Muscle of leg (tissue), 11 donors: ENCODE data around the gene FAM43A. TPM values are rescaled to one million over a fixed set of nuclear protein-coding genes. Genes with fewer than 3 reads are reported as not detected.

ENCODE experiments used
- DNase-seq: peaks from one replicate; pipeline ENCODE4 v3.0.0; 2013
- H3K27ac ChIP-seq: one replicate; pipeline ENCODE4 v1.5.1; 2013; ENCODE audit warnings: mild to moderate bottlenecking, low read length, control low read depth
- H3K27me3 ChIP-seq: one replicate; pipeline ENCODE4 v1.6.1; 2013; ENCODE audit warnings: low read length; ENCODE audit not compliant: control insufficient read depth, insufficient read depth
- H3K36me3 ChIP-seq: one replicate; pipeline ENCODE4 v1.6.1; 2013; ENCODE audit warnings: low read length; ENCODE audit not compliant: control insufficient read depth, insufficient read depth
- H3K4me1 ChIP-seq: one replicate; pipeline ENCODE4 v1.6.1; 2013; ENCODE audit warnings: low read length; ENCODE audit not compliant: control insufficient read depth, insufficient read depth
- H3K4me3 ChIP-seq: one replicate; pipeline ENCODE4 v1.5.1; 2013; ENCODE audit warnings: low read length, control low read depth
- H3K9me3 ChIP-seq: replicated peaks from 2 replicates; pipeline ENCODE4 v1.6.1; 2013; ENCODE audit warnings: low read depth, low read length; ENCODE audit not compliant: control insufficient read depth
- WGBS: methylation state at CpG from one replicate; pipeline ENCODE4 v1.1.5; 2013; ENCODE audit warnings: missing lambda C conversion rate; ENCODE audit not compliant: insufficient coverage; 5-methylcytosine and 5-hydroxymethylcytosine counted together
- polyA plus RNA-seq, 8 donors: library from polyadenylated mRNA; unstranded; fragments of 120-200 nt; gene quantifications; one replicate each; pipeline versions ENCODE4 v1.2.1 to v1.2.3, GENCODE V29; 2013; ENCODE audit warnings: inconsistent platforms in 1 of 8, low replicate concordance in 1 of 8; ENCODE audit not compliant: insufficient read length in 8 of 8, insufficient read depth in 1 of 8
- total RNA-seq: library from RNA; stranded (reverse); fragments of 120-200 nt; gene quantifications from one replicate; pipeline ENCODE4 v1.2.4, GENCODE V29; 2013

FAM43A gene
- total and polyA plus RNA-seq, 9 donors = 13.8 to 31.7 (median 23.3) TPM

DNA sequence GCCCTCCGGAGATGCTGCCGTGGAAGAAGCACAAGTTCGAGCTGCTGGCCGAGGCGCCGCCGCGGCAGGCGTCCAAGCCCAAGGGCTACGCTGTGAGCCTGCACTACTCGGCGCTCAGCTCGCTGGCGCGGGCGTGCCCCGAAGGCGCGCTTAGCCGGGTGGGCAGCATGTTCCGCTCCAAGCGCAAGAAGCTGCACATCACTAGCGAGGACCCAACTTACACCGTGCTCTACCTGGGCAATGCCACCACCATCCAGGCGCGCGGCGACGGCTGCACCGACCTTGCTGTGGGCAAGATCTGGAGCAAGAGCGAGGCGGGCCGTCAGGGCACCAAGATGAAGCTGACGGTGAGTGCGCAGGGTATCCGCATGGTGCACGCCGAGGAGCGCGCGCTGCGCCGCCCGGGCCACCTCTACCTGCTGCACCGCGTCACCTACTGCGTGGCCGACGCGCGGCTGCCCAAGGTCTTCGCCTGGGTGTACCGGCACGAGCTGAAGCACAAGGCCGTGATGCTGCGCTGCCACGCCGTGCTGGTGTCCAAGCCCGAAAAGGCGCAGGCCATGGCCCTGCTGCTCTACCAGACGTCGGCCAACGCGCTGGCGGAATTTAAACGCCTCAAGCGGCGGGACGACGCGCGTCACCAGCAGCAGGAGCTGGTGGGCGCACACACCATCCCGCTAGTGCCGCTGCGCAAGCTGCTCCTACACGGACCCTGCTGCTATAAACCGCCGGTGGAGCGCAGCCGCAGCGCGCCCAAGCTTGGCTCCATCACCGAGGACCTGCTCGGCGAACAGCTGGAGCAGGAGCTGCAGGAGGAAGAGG is 1.3 kb downstream of the FAM43A start:
- Histone ChIP-seq H3K4me3 (peak overlapping the region; percentile 70), H3K36me3 (peaks cover 3% of the 10 kb centered on the region), H3K27ac (peak overlapping the region; percentile 74), H3K4me1 (peaks cover 53% of the 10 kb centered on the region), H3K27me3 (peaks cover 18% of the 10 kb centered on the region), H3K9me3 (no peaks in the 10 kb centered on the region)
- under 1% methylated on average over 86 of the region's 86 CpGs for WGBS
- DNase-seq = peak; percentile 76

DNA sequence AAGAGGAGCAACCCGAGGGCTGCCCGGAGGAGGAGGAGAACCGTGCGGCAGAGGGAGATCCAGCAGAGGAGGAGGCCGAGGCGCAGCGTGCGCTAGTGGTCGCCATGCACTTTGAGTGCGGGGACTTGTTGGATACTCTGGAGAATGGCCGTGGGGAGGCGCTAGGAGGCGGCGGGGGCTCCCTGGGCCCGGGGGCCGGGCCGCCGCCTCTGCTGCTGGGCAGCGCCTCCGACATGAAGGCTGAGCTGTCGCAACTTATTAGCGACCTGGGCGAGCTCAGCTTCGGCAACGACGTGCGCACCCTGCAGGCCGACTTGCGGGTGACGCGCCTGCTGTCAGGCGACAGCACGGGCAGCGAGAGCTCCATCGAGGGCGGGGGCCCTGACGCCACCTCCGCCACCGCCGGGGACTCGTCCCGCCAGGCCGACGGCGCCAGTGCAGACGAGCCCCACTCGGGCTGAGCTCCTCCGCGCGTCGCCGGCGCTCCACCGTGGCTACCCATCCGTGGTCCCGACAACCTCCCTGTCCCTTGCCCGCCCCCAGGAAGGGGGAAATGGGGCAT is 2.0 kb downstream of the FAM43A start:
- Histone ChIP-seq H3K4me3 (peak overlapping the region; percentile 70), H3K27ac (peak overlapping the region; percentile 74), H3K4me1 (peaks cover 53% of the 10 kb centered on the region), H3K36me3 (peaks cover 3% of the 10 kb centered on the region), H3K27me3 (peaks cover 18% of the 10 kb centered on the region), H3K9me3 (no peaks in the 10 kb centered on the region)
- peak; percentile 65 for DNase-seq
- WGBS = under 1% methylated on average over 56 of the region's 57 CpGs

DNA sequence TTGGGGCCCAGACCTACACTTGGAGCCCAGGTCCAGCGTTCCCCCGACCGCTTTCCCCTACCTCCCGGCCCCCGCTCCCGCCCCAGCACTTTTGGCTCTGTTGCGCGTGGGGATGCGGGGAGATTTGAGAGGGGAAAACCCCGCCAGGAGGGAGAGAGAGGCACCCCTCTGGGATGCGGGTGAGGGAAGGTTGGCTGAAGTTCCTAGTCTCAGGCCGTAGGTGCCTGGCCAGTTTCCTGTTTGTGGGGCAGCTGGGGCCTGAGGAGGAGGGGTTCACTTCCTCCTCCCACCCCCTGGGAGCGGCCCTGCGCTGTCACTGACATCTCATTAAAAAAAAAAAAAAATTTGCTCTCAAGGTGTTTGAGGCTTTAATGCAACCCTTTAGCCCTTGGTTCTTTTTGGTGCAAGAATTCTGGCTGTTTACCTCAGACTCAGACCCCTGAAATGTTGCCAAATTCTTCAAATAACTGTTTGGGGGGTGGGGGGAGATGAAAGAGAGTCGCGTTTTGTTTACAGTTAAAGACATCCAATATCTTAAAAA is 2.6 kb downstream of the FAM43A start:
- DNase-seq = peak; percentile 39
- Histone ChIP-seq H3K36me3 (peaks cover 3% of the 10 kb centered on the region), H3K27me3 (peaks cover 18% of the 10 kb centered on the region), H3K4me3 (peak overlapping the region; percentile 70), H3K27ac (peak overlapping the region; percentile 74), H3K4me1 (peaks cover 48% of the 10 kb centered on the region), H3K9me3 (no peaks in the 10 kb centered on the region)
- no CpG with 5 or more reads among the region's 16 CpGs for whole genome bisulfite sequencing

GRCh38 chr3:194688946-194689345 is 3.3 kb downstream of the FAM43A start:
- DNase-seq = no peak
- Histone ChIP-seq H3K4me3 (peak overlapping the region; percentile 70), H3K4me1 (peaks cover 48% of the 10 kb centered on the region), H3K27me3 (peaks cover 18% of the 10 kb centered on the region), H3K36me3 (peaks cover 3% of the 10 kb centered on the region), H3K9me3 (no peaks in the 10 kb centered on the region), H3K27ac (peak overlapping the region; percentile 74)
- WGBS = 32% methylated on average over 4 of the region's 6 CpGs

GRCh38 chr3:194689493-194689944 is 3.8 kb downstream of the FAM43A start:
- peaks cover 18% of the 10 kb centered on the region for H3K27me3 ChIP-seq
- no CpG with 5 or more reads among the region's 9 CpGs for WGBS
- peaks cover 48% of the 10 kb centered on the region for H3K4me1 ChIP-seq
- peak overlapping the region; percentile 74 for H3K27ac ChIP-seq
- H3K4me3 ChIP-seq = peak overlapping the region; percentile 70
- peaks cover 3% of the 10 kb centered on the region for H3K36me3 ChIP-seq
- peak; percentile 93 for DNase-seq
- H3K9me3 ChIP-seq = no peaks in the 10 kb centered on the region

- H3K4me1 ChIP-seq = peaks cover 45% of the 10 kb centered on the region
- peak; percentile 60 for DNase-seq
Observed at GRCh38 chr3:194690501-194691372, 5.1 kb downstream of the FAM43A start.

GRCh38 chr3:194691481-194692283 is 6.0 kb downstream of the FAM43A start:
- Histone ChIP-seq H3K9me3 (no peaks in the 10 kb centered on the region), H3K4me1 (peaks cover 40% of the 10 kb centered on the region), H3K27me3 (peaks cover 13% of the 10 kb centered on the region), H3K27ac (peak overlapping the region; percentile 7), H3K4me3 (no peak overlapping the region), H3K36me3 (peaks cover 3% of the 10 kb centered on the region)
- WGBS = 25% methylated on average over 4 of the region's 15 CpGs
- DNase-seq = peak; percentile 82

More at GRCh38 chr3:194690501-194691372, 5.1 kb downstream of the FAM43A start:
- Histone ChIP-seq H3K9me3 (no peaks in the 10 kb centered on the region), H3K27me3 (peaks cover 18% of the 10 kb centered on the region), H3K4me3 (no peak overlapping the region), H3K27ac (peak overlapping the region; percentile 25), H3K36me3 (peaks cover 3% of the 10 kb centered on the region)
- 59% methylated on average over 3 of the region's 8 CpGs for WGBS

- H3K4me3 ChIP-seq = no peak overlapping the region
- 70% methylated on average over 2 of the region's 6 CpGs for WGBS
- peaks cover 15% of the 10 kb centered on the region for H3K9me3 ChIP-seq
- peaks cover 1% of the 10 kb centered on the region for H3K4me1 ChIP-seq
- H3K27me3 ChIP-seq = peaks cover 2% of the 10 kb centered on the region
- DNase-seq = no peak
- H3K36me3 ChIP-seq = no peaks in the 10 kb centered on the region
- no peak overlapping the region for H3K27ac ChIP-seq
Observed at GRCh38 chr3:194696702-194697101, 11.0 kb downstream of the FAM43A start.

DNA sequence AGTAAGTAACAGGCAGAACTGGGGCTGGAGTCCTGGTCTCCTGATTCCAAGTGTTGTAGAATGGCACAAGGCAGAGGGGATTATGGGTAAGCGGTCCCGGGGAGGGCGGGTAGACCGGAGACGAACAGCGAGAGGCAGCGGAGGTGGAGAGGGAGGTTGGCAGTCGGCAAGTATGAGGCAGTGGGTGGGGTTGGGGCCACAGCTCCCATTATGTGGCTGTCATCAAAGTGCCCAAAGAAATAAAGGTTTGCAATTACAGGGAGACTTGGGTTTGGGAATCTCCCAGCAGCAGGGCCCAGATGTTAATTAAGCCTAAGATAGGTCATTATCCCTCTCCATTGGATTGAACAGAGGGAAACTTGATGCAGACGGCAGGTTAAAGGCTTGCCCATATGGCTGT is 16.9 kb downstream of the FAM43A start:
- DNase-seq = no peak
- Histone ChIP-seq H3K27me3 (no peaks in the 10 kb centered on the region), H3K9me3 (peaks cover 15% of the 10 kb centered on the region), H3K36me3 (no peaks in the 10 kb centered on the region), H3K27ac (no peak overlapping the region), H3K4me3 (no peak overlapping the region), H3K4me1 (no peaks in the 10 kb centered on the region)
- 95% methylated on average over 6 of the region's 9 CpGs for WGBS
